Measurements from ENCODE around the gene SDHC. TPM values are rescaled to one million over a fixed set of nuclear protein-coding genes. Genes with fewer than 3 reads are reported as not detected.

Gene SDHC
- polyA plus RNA-seq, 2 of the 4 experiments (the other 2 are of a cell fraction) = 296 to 323 TPM

- no peak for FAIRE-seq
- ATAC-seq = no peak
Observed at GRCh38 chr1:161364332-161364731, 50.2 kb downstream of the SDHC start.

GRCh38 chr1:161365207-161365606 lies 51.0 kb downstream of the SDHC start:
- Histone ChIP-seq H3K4me2 (no peak overlapping the region), H3K4me1 (peaks cover 8% of the 10 kb centered on the region; the same call in 1 of the 3 replicates), H3K4me3 (no peak overlapping the region), H3K27ac (no peak overlapping the region), H3K9me3 (no peaks in the 10 kb centered on the region)
- POLR2A ChIA-PET = no interaction called here
- FAIRE-seq (no peak), ATAC-seq (no peak), DNase-seq (ENCODE audit: low read depth in 1 of 2, low spot score in 1 of 2) (no peak)
- TF ChIP-seq HOXB5 (CRISPR knock-in tag; IDR thresholded peaks at IDR 0.05) = no peak
- TF ChIP-seq NR3C1 (IDR thresholded peaks at IDR 0.05) = no peak
- TF ChIP-seq RFX5 (IDR thresholded peaks at IDR 0.05) = no peak
- no peak for TF ChIP-seq HMGXB4 (CRISPR knock-in tag; IDR thresholded peaks at IDR 0.05; ENCODE audit: borderline replicate concordance)
- no peak for TF ChIP-seq KDM5A (IDR thresholded peaks at IDR 0.05)
- no peak for TF ChIP-seq HES2 (IDR thresholded peaks at IDR 0.05)
- no peak for TF ChIP-seq FOSB (CRISPR knock-in tag; IDR thresholded peaks at IDR 0.05)
- no peak for TF ChIP-seq RCOR1 (IDR thresholded peaks at IDR 0.05; ENCODE audit: low read depth, low read length)
- no peak for TF ChIP-seq BCL3 (IDR thresholded peaks at IDR 0.05)
- no peak for TF ChIP-seq SMC3 (IDR thresholded peaks at IDR 0.05)
- no peak for TF ChIP-seq FOSL2 (IDR thresholded peaks at IDR 0.05)
- TF ChIP-seq FOSL2 (CRISPR knock-in tag; IDR thresholded peaks at IDR 0.05) = no peak
- no peak for TF ChIP-seq RNF2 (IDR thresholded peaks at IDR 0.05; ENCODE audit: borderline replicate concordance, low read depth)
- no peak for TF ChIP-seq PBX3 (IDR thresholded peaks at IDR 0.05)
- no peak for TF ChIP-seq CBX2 (IDR thresholded peaks at IDR 0.05; ENCODE audit: borderline replicate concordance, low read depth)
- no peak for TF ChIP-seq GATA3 (IDR thresholded peaks at IDR 0.05; ENCODE audit: borderline replicate concordance)
- no peak for TF ChIP-seq REST (IDR thresholded peaks at IDR 0.05)
- no peak for TF ChIP-seq EHF (CRISPR knock-in tag; IDR thresholded peaks at IDR 0.05)
- TF ChIP-seq RAD21 (conservative IDR thresholded peaks at IDR 0.05 in 1 of 2, IDR thresholded peaks at IDR 0.05 in 1 of 2) = no peak
- CTCF ChIA-PET = interaction anchor here (1.1 to 1.9 kb wide), 2 partner anchors 9 to 17 kb away, joined by 4 to 5 read pairs; no protein-coding TSS in a partner anchor

More at GRCh38 chr1:161364332-161364731, 50.2 kb downstream of the SDHC start:
- CTCF ChIA-PET = interaction anchor here (1.1 to 1.7 kb wide), 2 partner anchors 10 to 18 kb away, joined by 5 to 6 read pairs; no protein-coding TSS in a partner anchor
- no peak overlapping the region for H3K4me2 ChIP-seq
- no peak overlapping the region for H3K27ac ChIP-seq
- no peak overlapping the region for H3K4me3 ChIP-seq
- H3K4me1 ChIP-seq = peaks cover 8% of the 10 kb centered on the region; the same call in 1 of the 3 replicates
- TF ChIP-seq ELK1 (IDR thresholded peaks at IDR 0.05; ENCODE audit: low read depth, low read length) = no peak
- TF ChIP-seq JUNB (IDR thresholded peaks at IDR 0.05) = no peak
- TF ChIP-seq HOXB13 (CRISPR knock-in tag; IDR thresholded peaks at IDR 0.05; ENCODE audit: low read depth) = no peak
- TF ChIP-seq POLR2A (IDR thresholded peaks at IDR 0.05; ENCODE audit: low read length) = no peak
- no peaks in the 10 kb centered on the region for H3K9me3 ChIP-seq
- no peak for DNase-seq (ENCODE audit: low read depth in 1 of 2, low spot score in 1 of 2)
- POLR2A ChIA-PET = no interaction called here

Data from A549 (cell line).